Smooth muscle cell (in vitro differentiated cells): ENCODE data around the gene NOL9. TPM values are rescaled to one million over a fixed set of nuclear protein-coding genes. Genes with fewer than 3 reads are reported as not detected.

ENCODE experiments used
- DNase-seq: peaks from one replicate; lab custom pipeline; 2025; ENCODE audit not compliant: unreplicated experiment; lab: John Stamatoyannopoulos, UW
- H2AFZ ChIP-seq: fragments of 200-600 bp; sonication (generic); 2 replicates; pipeline ENCODE4 v1.6.0; 2016; ENCODE audit warnings: antibody characterized with exemption, low read depth, mild to moderate bottlenecking
- H3F3A ChIP-seq: fragments of 200-600 bp; sonication (generic); 2 replicates; pipeline ENCODE4 v1.6.0; 2017; ENCODE audit warnings: antibody characterized with exemption, low read depth
- H3K27ac ChIP-seq: fragments of 200-600 bp; sonication (generic); 2 replicates; pipeline ENCODE4 v1.5.1; 2016; ENCODE audit warnings: low read depth, mild to moderate bottlenecking
- H3K27me3 ChIP-seq: fragments of 200-600 bp; sonication (generic); 2 replicates; pipeline ENCODE4 v1.6.1; 2016; ENCODE audit warnings: low read depth, mild to moderate bottlenecking
- H3K36me3 ChIP-seq: fragments of 200-600 bp; sonication (generic); 2 replicates; pipeline ENCODE4 v1.5.1; 2016; ENCODE audit warnings: low read depth
- H3K4me1 ChIP-seq: fragments of 200-600 bp; sonication (generic); 2 replicates; pipeline ENCODE4 v1.5.1; 2016; ENCODE audit warnings: low read depth
- H3K4me2 ChIP-seq: fragments of 200-600 bp; sonication (generic); 2 replicates; pipeline ENCODE4 v1.6.0; 2016; ENCODE audit warnings: mild to moderate bottlenecking
- H3K4me3 ChIP-seq: fragments of 200-600 bp; sonication (generic); 2 replicates; pipeline ENCODE4 v1.5.1; 2016; ENCODE audit warnings: mild to moderate bottlenecking
- H3K79me2 ChIP-seq: fragments of 200-600 bp; sonication (generic); 2 replicates; pipeline ENCODE4 v1.6.0; 2016; ENCODE audit warnings: low read depth, mild to moderate bottlenecking
- H3K9ac ChIP-seq: fragments of 200-600 bp; sonication (generic); 2 replicates; pipeline ENCODE4 v1.6.0; 2016; ENCODE audit warnings: low read depth
- H3K9me3 ChIP-seq: fragments of 200-600 bp; sonication (generic); replicated peaks from 2 replicates; pipeline ENCODE4 v1.5.1; 2016; ENCODE audit warnings: low read depth
- H4K20me1 ChIP-seq: fragments of 200-600 bp; sonication (generic); 2 replicates; pipeline ENCODE4 v1.6.0; 2016; ENCODE audit warnings: low read depth
- WGBS: methylation state at CpG from one replicate; pipeline ENCODE4 v1.1.7; 2016; ENCODE audit warnings: low lambda C conversion rate; 5-methylcytosine and 5-hydroxymethylcytosine counted together
- polyA plus RNA-seq: library from polyadenylated mRNA; unstranded; fragments of >200 nt; fragmentation: Nextera tagmentation; extraction: Ambion mirVana; gene quantifications from 2 replicates; pipeline ENCODE4 v1.2.1, GENCODE V29; 2016
- total RNA-seq: library from RNA; depleted of rRNA; stranded (reverse); fragments of >200 nt; gene quantifications from 2 replicates; pipeline ENCODE4 v1.2.3, GENCODE V29; 2014
- TF ChIP-seq, protein P1 (sequence below): fragments of 200-600 bp; sonication (generic); IDR thresholded peaks from 2 replicates; pipeline ENCODE4 v1.5.1; 2017; ENCODE audit warnings: borderline replicate concordance, mild to moderate bottlenecking, antibody characterized with exemption; ENCODE audit not compliant: insufficient read depth, poor library complexity, severe bottlenecking

The NOL9 gene
- total and polyA plus RNA-seq, 2 experiments from 2014 or later = 8.1 to 12.0 TPM

DNA sequence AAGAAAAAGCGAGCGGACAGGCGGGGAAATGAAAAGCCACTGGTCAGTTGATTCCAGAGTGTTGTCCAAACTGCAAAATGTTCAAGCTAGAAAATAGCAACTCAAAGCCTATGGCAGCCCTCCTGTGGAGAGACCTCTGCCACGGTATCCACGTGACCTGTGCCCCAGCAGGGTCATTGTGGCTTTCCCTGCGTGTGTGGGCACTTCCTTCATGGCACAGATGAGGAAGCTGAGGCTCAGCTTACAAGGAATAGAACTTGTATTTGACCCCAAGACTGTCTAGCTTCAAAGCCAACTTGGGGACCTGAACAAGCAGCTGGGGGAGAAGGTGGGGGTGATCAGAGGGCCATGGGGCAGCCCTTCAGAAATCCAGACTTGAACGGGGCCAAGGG, 47.3 kb downstream of the NOL9 start:
- Histone ChIP-seq H3K36me3 (no peaks in the 10 kb centered on the region), H3K4me1 (no peaks in the 10 kb centered on the region), H3K27me3 (no peaks in the 10 kb centered on the region), H3K9me3 (no peaks in the 10 kb centered on the region), H2AFZ (no peak overlapping the region), H3F3A (no peaks in the 10 kb centered on the region), H3K27ac (no peak overlapping the region), H3K9ac (no peak overlapping the region), H3K4me3 (no peak overlapping the region), H4K20me1 (no peaks in the 10 kb centered on the region), H3K79me2 (no peaks in the 10 kb centered on the region), H3K4me2 (no peak overlapping the region)
- 91% methylated on average over 7 of the region's 7 CpGs for WGBS
- no peak for DNase-seq
- TF ChIP-seq, protein P1, sequence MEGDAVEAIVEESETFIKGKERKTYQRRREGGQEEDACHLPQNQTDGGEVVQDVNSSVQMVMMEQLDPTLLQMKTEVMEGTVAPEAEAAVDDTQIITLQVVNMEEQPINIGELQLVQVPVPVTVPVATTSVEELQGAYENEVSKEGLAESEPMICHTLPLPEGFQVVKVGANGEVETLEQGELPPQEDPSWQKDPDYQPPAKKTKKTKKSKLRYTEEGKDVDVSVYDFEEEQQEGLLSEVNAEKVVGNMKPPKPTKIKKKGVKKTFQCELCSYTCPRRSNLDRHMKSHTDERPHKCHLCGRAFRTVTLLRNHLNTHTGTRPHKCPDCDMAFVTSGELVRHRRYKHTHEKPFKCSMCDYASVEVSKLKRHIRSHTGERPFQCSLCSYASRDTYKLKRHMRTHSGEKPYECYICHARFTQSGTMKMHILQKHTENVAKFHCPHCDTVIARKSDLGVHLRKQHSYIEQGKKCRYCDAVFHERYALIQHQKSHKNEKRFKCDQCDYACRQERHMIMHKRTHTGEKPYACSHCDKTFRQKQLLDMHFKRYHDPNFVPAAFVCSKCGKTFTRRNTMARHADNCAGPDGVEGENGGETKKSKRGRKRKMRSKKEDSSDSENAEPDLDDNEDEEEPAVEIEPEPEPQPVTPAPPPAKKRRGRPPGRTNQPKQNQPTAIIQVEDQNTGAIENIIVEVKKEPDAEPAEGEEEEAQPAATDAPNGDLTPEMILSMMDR = no peak

GRCh38 chr1:6506210-6507036, 47.9 kb downstream of the NOL9 start:
- WGBS = 91% methylated on average over 22 of the region's 31 CpGs
- H3K9ac ChIP-seq = no peak overlapping the region
- TF ChIP-seq, protein P1 = no peak
- no peak overlapping the region for H3K4me3 ChIP-seq
- no peak overlapping the region for H3K27ac ChIP-seq
- H3K36me3 ChIP-seq = no peaks in the 10 kb centered on the region
- no peak for DNase-seq
- no peak overlapping the region for H2AFZ ChIP-seq
- H3K27me3 ChIP-seq = no peaks in the 10 kb centered on the region
- H3F3A ChIP-seq = no peaks in the 10 kb centered on the region
- H3K4me1 ChIP-seq = no peaks in the 10 kb centered on the region
- H4K20me1 ChIP-seq = no peaks in the 10 kb centered on the region
- no peaks in the 10 kb centered on the region for H3K9me3 ChIP-seq
- no peak overlapping the region for H3K4me2 ChIP-seq
- H3K79me2 ChIP-seq = no peaks in the 10 kb centered on the region

DNA sequence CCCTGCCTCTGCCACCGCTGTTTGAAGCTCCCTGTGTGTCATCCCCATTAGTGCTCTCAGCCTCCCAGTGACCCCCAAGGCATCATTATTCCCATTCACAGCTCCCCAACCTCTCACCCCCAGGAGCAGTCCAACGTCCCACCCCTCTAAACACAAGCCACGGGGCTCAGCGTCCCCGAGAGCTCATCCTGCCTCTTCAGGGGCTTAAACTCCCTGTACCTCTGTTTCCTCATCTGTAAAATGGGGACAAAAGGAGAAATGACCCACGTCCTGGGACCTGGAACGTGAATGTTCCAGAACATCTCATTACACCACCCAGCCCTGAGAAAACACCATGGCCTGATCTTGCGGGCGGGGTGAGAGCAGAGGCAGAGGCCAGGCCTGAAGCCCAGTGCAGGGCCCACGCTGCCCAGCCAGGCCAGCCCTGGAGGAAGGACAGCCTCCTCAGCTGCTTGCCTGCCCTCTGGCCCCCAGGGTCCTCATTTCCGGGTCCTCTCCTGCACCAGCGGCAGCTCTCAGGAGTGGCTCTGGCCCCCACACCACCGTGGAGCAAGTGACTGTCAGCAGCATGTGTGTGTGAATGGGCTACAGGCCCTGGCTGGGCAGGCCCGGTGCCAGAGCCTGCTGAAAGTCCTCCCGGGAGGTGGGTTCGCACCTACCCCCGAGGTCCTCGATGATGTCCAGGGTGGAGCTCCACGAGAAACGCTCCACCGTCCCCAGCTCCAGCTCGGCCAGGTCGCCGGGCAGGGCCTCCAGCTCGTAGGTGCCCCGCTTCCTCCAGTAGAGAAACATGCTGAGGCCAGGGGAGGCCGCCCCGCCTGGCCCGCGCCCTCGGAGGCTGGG, 48.7 kb downstream of the NOL9 start:
- H3K4me3 ChIP-seq = no peak overlapping the region
- H4K20me1 ChIP-seq = no peaks in the 10 kb centered on the region
- 94% methylated on average over 31 of the region's 31 CpGs for WGBS
- H3K27ac ChIP-seq = no peak overlapping the region
- H3K36me3 ChIP-seq = no peaks in the 10 kb centered on the region
- H2AFZ ChIP-seq = no peak overlapping the region
- H3K4me1 ChIP-seq = no peaks in the 10 kb centered on the region
- H3K9ac ChIP-seq = no peak overlapping the region
- no peaks in the 10 kb centered on the region for H3K9me3 ChIP-seq
- TF ChIP-seq, protein P1 = no peak
- H3K4me2 ChIP-seq = no peak overlapping the region
- no peak for DNase-seq
- no peaks in the 10 kb centered on the region for H3K79me2 ChIP-seq
- H3F3A ChIP-seq = no peaks in the 10 kb centered on the region
- H3K27me3 ChIP-seq = no peaks in the 10 kb centered on the region
